ENCODE data around the gene ENPP1.
"Not testable (repeated sequence)": the region's sequence is repeated elsewhere in the genome, so short reads cannot be mapped to it uniquely, and the experiment has no call there.

The ENPP1 gene

GRCh38 chr6:131900231-131900630 is 92.4 kb downstream of the ENPP1 start:
- no peak for TF ChIP-seq TSHZ2 (CRISPR knock-in tag; IDR thresholded peaks at IDR 0.05)
- TF ChIP-seq, protein P1, sequence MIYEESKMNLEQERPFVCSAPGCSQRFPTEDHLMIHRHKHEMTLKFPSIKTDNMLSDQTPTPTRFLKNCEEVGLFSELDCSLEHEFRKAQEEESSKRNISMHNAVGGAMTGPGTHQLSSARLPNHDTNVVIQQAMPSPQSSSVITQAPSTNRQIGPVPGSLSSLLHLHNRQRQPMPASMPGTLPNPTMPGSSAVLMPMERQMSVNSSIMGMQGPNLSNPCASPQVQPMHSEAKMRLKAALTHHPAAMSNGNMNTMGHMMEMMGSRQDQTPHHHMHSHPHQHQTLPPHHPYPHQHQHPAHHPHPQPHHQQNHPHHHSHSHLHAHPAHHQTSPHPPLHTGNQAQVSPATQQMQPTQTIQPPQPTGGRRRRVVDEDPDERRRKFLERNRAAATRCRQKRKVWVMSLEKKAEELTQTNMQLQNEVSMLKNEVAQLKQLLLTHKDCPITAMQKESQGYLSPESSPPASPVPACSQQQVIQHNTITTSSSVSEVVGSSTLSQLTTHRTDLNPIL (CRISPR knock-in tag; IDR thresholded peaks at IDR 0.05; ENCODE audit: low read depth) = no peak
- TF ChIP-seq RARB (CRISPR knock-in tag; IDR thresholded peaks at IDR 0.05) = no peak
- TF ChIP-seq TOX (CRISPR knock-in tag; IDR thresholded peaks at IDR 0.05; ENCODE audit: borderline replicate concordance) = no peak
- TF ChIP-seq ARNTL (CRISPR knock-in tag; IDR thresholded peaks at IDR 0.05; ENCODE audit: borderline replicate concordance, low read depth) = no peak
- no peak for TF ChIP-seq ISL1 (CRISPR knock-in tag; IDR thresholded peaks at IDR 0.05)
- no peak for TF ChIP-seq GLIS3 (CRISPR knock-in tag; IDR thresholded peaks at IDR 0.05)

GRCh38 chr6:131901326-131901873 is 93.6 kb downstream of the ENPP1 start:
- ATAC-seq = not testable (repeated sequence)

More at GRCh38 chr6:131900231-131900630, 92.4 kb downstream of the ENPP1 start:
- no peak for ATAC-seq

DNA sequence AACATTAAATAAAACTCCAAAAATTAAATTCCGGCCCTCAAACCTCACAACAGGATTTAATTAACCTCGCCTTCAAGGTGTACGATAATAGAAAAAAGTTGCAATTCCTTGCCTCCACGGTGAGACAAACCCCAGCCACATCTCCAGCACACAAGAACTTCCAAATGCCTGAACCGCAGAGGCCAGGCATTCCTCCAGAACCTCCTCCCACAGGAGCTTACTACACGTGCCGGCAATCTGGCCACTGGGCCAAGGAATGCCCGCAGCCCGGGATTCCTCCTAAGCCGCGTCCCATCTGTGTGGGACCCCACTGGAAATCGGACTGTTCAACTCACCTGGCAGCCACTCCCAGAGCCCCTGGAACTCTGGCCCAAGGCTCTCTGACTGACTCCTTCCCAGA is 95.9 kb downstream of the ENPP1 start:
- ATAC-seq = not testable (repeated sequence)

DNA sequence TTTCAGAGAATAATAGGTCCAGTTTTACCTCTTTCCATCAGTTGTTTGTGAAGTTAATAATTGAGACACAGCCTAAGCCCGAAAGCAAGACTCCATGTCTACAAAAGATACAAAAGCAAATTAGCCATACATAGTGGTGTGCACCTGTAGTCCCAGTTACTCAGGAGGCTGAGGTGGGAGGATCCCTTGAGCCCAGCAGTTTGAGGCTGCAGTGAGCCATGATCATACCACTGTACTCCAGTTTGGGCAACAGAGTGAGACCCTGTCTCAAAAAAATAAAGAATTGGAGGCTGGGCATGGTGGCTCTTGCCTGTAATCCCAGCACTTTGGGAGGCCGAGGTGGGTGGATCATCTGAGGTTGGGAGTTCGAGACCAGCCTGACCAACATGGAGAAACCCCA is 101.0 kb downstream of the ENPP1 start:
- ATAC-seq = not testable (repeated sequence)

- ATAC-seq = peak; percentile 98
- TF ChIP-seq ZNF70 (CRISPR knock-in tag; IDR thresholded peaks at IDR 0.05) = no peak
- TF ChIP-seq, protein P2, sequence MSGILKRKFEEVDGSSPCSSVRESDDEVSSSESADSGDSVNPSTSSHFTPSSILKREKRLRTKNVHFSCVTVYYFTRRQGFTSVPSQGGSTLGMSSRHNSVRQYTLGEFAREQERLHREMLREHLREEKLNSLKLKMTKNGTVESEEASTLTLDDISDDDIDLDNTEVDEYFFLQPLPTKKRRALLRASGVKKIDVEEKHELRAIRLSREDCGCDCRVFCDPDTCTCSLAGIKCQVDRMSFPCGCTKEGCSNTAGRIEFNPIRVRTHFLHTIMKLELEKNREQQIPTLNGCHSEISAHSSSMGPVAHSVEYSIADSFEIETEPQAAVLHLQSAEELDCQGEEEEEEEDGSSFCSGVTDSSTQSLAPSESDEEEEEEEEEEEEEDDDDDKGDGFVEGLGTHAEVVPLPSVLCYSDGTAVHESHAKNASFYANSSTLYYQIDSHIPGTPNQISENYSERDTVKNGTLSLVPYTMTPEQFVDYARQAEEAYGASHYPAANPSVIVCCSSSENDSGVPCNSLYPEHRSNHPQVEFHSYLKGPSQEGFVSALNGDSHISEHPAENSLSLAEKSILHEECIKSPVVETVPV (CRISPR knock-in tag; IDR thresholded peaks at IDR 0.05) = no peak
- no peak for TF ChIP-seq ESRRG (CRISPR knock-in tag; IDR thresholded peaks at IDR 0.05)
- no peak for TF ChIP-seq PPARA (CRISPR knock-in tag; IDR thresholded peaks at IDR 0.05; ENCODE audit: borderline replicate concordance)
- no peak for TF ChIP-seq ARNTL (CRISPR knock-in tag; IDR thresholded peaks at IDR 0.05; ENCODE audit: borderline replicate concordance, low read depth)
- no peak for TF ChIP-seq ZFP30 (CRISPR knock-in tag; IDR thresholded peaks at IDR 0.05)
- TF ChIP-seq ZC3H10 (CRISPR knock-in tag; IDR thresholded peaks at IDR 0.05) = no peak
- TF ChIP-seq ZNF8 (CRISPR knock-in tag; IDR thresholded peaks at IDR 0.05) = no peak
- no peak for TF ChIP-seq ISL1 (CRISPR knock-in tag; IDR thresholded peaks at IDR 0.05)
- TF ChIP-seq TSHZ2 (CRISPR knock-in tag; IDR thresholded peaks at IDR 0.05) = no peak
- TF ChIP-seq BACH2 (CRISPR knock-in tag; IDR thresholded peaks at IDR 0.05; ENCODE audit: borderline replicate concordance) = no peak
- no peak for TF ChIP-seq PATZ1 (CRISPR knock-in tag; IDR thresholded peaks at IDR 0.05; ENCODE audit: borderline replicate concordance)
- TF ChIP-seq CSDC2 (CRISPR knock-in tag; IDR thresholded peaks at IDR 0.05) = no peak
Measured at GRCh38 chr6:131909408-131910218, 101.8 kb downstream of the ENPP1 start.

All from SK-N-SH treated with all-trans-retinoic acid at 6 μM for 48 hours (cell line).